HUDEP-2 (cell line): ENCODE results near the gene KCNF1.
A peak's percentile ranks its signal among the peaks of the same experiment; 100 is the strongest.

ENCODE experiments used
- DNase-seq, 76 experiments: peaks; one replicate each; lab custom pipeline; 2025; ENCODE audit not compliant: unreplicated experiment in 76 of 76; lab: John Stamatoyannopoulos, UW

Gene KCNF1

GRCh38 chr2:10879624-10880585 lies 31.8 kb upstream of the KCNF1 start:
- no peak for DNase-seq

GRCh38 chr2:10880586-10881321 lies 31.0 kb upstream of the KCNF1 start:
- no peak for DNase-seq

DNA sequence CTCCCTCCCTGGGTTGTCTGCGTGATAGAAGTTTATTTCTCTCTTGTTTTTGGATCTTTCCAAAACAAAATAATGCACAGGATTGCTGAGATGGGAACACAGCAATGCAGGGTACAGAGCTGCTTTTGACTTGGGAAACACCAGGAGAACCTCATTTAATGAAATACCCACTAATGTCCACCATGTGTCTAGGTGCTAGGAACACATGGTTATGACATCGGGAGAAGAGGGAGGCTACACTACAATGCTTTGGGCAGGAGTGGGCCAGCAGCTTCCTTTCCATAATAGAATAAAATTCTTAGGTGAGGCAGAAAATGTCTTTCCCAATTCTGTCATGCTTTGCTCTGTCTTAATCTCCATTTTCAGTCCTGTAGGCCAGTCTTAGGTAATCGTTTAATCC lies 29.2 kb upstream of the KCNF1 start:
- DNase-seq = no peak

GRCh38 chr2:10883066-10883465 lies 28.7 kb upstream of the KCNF1 start:
- DNase-seq = no peak

GRCh38 chr2:10883801-10884478 lies 27.8 kb upstream of the KCNF1 start:
- DNase-seq = no peak

- DNase-seq = no peak
Measured at GRCh38 chr2:10884574-10884975, 27.2 kb upstream of the KCNF1 start.

GRCh38 chr2:10885094-10885860 lies 26.5 kb upstream of the KCNF1 start:
- no peak for DNase-seq

DNA sequence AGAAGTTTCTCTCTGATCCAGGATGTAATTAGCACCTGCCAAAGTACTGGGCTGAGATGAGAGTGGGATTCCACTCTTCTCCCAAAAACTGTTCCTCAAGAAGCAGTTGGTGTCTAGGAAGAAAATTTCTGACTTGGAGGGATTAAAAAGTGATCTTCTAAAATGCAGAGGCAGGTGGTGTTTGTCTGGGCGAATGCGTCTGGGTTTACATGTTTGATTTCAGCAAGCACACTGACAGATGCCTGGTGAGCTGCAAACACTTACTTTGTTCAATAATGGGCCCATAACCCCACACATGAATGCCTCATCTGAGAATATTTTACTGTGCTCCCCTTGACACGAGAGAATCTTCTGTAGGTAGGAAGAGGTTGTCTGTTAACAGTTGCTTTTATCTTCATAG lies 24.3 kb upstream of the KCNF1 start:
- DNase-seq = no peak

GRCh38 chr2:10889651-10890215 lies 22.0 kb upstream of the KCNF1 start:
- DNase-seq = no peak

DNA sequence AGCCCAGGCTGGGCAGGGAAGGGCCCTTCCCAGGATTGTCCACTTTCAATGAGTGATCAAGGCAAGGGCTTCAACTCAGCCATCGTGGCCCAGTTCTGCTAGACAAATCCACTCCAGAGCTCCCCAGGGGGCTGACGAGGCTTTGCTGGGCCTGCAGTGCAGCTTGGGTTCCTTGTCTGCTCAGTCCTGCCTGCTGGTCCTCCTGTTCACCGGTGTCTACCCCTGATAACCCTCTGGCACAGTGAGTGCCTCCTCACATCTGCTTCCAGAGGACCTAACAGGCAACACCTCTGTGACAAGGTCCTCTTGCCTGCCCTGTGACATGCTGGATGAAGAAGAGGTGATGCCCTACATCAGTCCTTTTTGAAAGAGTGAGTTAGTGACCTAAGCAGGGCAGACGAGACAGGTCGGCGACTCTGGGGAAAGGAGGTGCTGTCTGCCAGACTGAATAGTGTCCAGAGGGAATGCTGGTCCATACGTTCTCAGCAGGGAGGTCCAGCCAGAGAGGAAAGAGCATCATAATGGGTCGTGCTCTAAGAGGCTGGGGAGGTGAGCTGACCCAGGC lies 20.9 kb upstream of the KCNF1 start:
- no peak for DNase-seq

GRCh38 chr2:10891390-10891789 lies 20.3 kb upstream of the KCNF1 start:
- DNase-seq = no peak

- DNase-seq = no peak
Measured at GRCh38 chr2:10891848-10892247, 19.9 kb upstream of the KCNF1 start.

- no peak for DNase-seq
Measured at GRCh38 chr2:10892316-10892715, 19.4 kb upstream of the KCNF1 start.

- no peak for DNase-seq
Measured at GRCh38 chr2:10892796-10893350, 18.9 kb upstream of the KCNF1 start.

GRCh38 chr2:10894264-10894935 lies 17.3 kb upstream of the KCNF1 start:
- DNase-seq = no peak

DNA sequence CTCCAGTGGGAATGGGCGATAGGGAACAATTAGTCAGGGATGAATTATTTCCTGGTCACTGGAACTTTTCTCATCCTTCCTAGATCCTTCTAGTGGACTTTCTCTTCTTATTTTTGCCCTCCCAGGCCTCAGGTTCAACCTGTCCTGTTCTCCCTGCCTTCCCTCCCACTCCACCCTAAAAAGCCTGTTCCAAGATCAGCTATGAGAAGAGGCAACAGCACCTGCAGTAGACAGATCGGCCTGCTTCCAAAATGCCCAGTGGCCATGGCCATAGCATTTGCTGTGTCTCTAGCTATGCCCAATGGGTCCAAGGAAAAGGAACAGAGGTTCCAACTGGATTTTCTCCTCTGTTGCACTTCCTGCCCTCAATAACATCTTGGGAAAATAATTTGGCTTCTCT lies 16.5 kb upstream of the KCNF1 start:
- no peak for DNase-seq

GRCh38 chr2:10897956-10898355 lies 13.8 kb upstream of the KCNF1 start:
- no peak for DNase-seq

DNA sequence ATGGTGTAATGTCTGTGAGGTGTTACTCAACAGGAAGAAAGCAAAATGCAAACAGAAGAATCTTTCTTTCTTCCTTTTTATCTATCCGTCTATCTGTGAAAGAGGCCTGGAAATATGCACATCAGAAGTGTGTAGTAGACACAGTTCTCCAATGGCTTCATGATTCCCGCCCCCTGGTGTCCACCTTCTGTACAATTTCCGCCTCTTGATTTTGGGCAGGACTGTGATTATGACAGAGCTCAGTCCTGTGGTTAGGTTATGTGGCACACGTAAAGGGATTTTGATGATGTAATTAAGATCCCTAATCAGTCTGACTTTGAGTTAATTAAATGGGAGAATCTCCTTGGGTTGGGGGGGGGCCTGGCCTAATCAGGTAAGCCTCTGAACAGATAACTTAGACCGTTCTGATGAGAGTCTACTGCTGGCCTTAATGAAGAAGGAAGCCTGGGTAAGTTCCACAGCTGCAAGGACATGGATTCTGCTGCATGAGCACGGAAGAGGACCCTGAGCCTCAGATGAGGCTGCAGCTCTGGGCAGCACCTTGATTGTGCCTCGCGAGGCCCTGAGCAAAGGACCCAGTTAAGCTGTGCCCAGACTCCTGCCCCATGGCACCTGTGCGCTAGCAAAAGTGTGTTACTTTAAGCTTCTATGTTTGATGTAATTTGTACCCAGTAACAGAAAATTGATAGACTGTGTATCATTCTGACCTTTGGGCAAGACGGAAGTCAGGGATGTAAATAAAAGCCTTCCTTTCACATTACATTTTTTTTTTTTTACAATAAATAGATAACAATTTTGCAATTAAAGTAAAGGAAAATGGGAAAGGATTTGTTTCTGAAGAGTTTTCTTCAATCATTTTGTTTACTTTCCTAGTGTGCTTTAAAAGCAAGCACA lies 11.3 kb upstream of the KCNF1 start:
- DNase-seq = peak in 24 of 76 experiments; percentile 2 to 52 (median 20)
